Measurements from ENCODE around the gene FER.

FER gene

DNA sequence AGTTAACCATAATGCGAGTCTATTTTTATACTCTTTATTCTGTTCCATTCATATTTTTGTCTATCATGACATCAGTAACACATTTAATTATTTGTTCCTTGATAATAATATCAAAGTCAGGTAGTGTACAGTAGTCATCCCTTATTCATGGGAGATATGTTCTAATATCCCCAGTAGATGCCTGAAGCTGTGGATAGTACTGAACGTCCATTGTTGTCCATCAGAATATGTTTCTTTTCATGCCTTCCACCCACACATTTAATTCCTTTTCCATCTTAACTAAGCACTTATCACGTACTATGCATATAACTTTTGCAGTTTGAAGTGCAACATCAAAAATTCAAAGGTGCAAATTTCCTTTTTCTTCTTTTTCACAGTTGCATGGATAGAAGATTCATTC lies 53.6 kb downstream of the FER start:
- H3F3A ChIP-seq (ENCODE audit: insufficient read depth, low read length): no peaks in the 10 kb centered on the region
- H3K36me3 ChIP-seq (ENCODE audit: insufficient read depth, low read length): no peaks in the 10 kb centered on the region; the same call in 1 of the 2 replicates
- no peak overlapping the region for H2AFZ ChIP-seq (ENCODE audit: low read length)
- H3K27ac ChIP-seq (ENCODE audit: low read depth, low read length, poor library complexity, severe bottlenecking): no peak overlapping the region
- H3K79me2 ChIP-seq (ENCODE audit: insufficient read depth, low read length): no peaks in the 10 kb centered on the region
- TF ChIP-seq EZH2 (IDR thresholded peaks at IDR 0.05; ENCODE audit: borderline replicate concordance, low read length): no peak
- TF ChIP-seq, protein P1, sequence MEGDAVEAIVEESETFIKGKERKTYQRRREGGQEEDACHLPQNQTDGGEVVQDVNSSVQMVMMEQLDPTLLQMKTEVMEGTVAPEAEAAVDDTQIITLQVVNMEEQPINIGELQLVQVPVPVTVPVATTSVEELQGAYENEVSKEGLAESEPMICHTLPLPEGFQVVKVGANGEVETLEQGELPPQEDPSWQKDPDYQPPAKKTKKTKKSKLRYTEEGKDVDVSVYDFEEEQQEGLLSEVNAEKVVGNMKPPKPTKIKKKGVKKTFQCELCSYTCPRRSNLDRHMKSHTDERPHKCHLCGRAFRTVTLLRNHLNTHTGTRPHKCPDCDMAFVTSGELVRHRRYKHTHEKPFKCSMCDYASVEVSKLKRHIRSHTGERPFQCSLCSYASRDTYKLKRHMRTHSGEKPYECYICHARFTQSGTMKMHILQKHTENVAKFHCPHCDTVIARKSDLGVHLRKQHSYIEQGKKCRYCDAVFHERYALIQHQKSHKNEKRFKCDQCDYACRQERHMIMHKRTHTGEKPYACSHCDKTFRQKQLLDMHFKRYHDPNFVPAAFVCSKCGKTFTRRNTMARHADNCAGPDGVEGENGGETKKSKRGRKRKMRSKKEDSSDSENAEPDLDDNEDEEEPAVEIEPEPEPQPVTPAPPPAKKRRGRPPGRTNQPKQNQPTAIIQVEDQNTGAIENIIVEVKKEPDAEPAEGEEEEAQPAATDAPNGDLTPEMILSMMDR (IDR thresholded peaks at IDR 0.05; ENCODE audit: low read length): no peak
- H3K9me2 ChIP-seq (ENCODE audit: low read depth, low read length): no peaks in the 10 kb centered on the region
- H3K4me3 ChIP-seq (ENCODE audit: low read depth, low read length, poor library complexity, severe bottlenecking): no peak overlapping the region
- H3K27me3 ChIP-seq (ENCODE audit: insufficient read depth, low read length): no peaks in the 10 kb centered on the region
- H3K9ac ChIP-seq (ENCODE audit: low read length): no peak overlapping the region
- 0 out of 2 replicates have a peak, but pooled peaks cover 5% of the 10 kb centered on the region for H3K9me3 ChIP-seq (ENCODE audit: low read length)
- H3K4me1 ChIP-seq (ENCODE audit: insufficient read depth, low read length, severe bottlenecking): peaks cover 12% of the 10 kb centered on the region
- H4K20me1 ChIP-seq (ENCODE audit: insufficient read depth, low read length): no peaks in the 10 kb centered on the region
- no peak overlapping the region for H3K4me2 ChIP-seq (ENCODE audit: low read length)

DNA sequence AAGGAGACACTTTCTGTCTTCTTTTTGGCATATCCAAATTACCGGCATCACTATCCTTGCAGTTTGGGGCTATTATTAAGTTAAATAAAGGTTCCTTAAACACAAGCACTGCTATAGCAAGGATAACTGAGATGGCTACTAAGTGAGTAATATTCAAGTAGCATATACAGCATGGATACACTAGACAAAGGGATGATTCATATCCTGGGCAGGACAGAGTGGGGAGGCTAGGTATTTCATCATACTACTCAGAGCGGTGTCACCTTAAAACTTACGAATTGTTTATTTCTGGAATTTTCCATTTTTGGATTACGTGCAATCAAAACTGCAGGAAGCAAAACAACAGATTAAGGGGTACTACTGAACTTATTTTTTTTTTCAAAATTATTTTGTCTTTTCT lies 54.1 kb downstream of the FER start:
- no peaks in the 10 kb centered on the region for H3K9me2 ChIP-seq (ENCODE audit: low read depth, low read length)
- no peak overlapping the region for H3K4me3 ChIP-seq (ENCODE audit: low read depth, low read length, poor library complexity, severe bottlenecking)
- H4K20me1 ChIP-seq (ENCODE audit: insufficient read depth, low read length): no peaks in the 10 kb centered on the region
- H3K9me3 ChIP-seq (ENCODE audit: low read length): 0 out of 2 replicates have a peak, but pooled peaks cover 5% of the 10 kb centered on the region
- TF ChIP-seq, protein P1 (IDR thresholded peaks at IDR 0.05; ENCODE audit: low read length): no peak
- no peak for TF ChIP-seq EZH2 (IDR thresholded peaks at IDR 0.05; ENCODE audit: borderline replicate concordance, low read length)
- no peak overlapping the region for H2AFZ ChIP-seq (ENCODE audit: low read length)
- peaks cover 12% of the 10 kb centered on the region for H3K4me1 ChIP-seq (ENCODE audit: insufficient read depth, low read length, severe bottlenecking)
- no peak overlapping the region for H3K9ac ChIP-seq (ENCODE audit: low read length)
- H3K27ac ChIP-seq (ENCODE audit: low read depth, low read length, poor library complexity, severe bottlenecking): no peak overlapping the region
- H3F3A ChIP-seq (ENCODE audit: insufficient read depth, low read length): no peaks in the 10 kb centered on the region
- H3K4me2 ChIP-seq (ENCODE audit: low read length): no peak overlapping the region
- H3K36me3 ChIP-seq (ENCODE audit: insufficient read depth, low read length): no peaks in the 10 kb centered on the region; the same call in 1 of the 2 replicates
- no peaks in the 10 kb centered on the region for H3K79me2 ChIP-seq (ENCODE audit: insufficient read depth, low read length)
- no peaks in the 10 kb centered on the region for H3K27me3 ChIP-seq (ENCODE audit: insufficient read depth, low read length)

DNA sequence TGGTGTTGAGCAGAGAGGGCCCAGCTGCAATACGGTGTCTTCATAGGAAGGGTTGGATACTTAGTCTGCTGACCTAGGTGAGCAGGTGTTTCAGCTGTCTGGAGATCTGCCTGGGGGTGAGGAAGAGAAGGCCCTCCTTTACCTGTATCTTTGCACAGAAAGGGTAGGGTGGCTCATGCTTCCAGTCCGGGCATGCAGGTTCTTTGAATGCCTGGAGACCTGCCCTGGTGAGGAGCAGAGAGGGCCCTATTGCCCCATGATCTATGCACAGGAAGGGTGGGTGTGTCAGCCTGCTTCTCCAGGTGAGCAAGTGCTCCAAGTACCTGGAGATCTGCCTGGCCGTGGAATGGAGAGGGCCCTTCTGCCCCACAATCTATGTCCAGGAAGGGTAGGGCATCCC lies 63.0 kb downstream of the FER start:
- H2AFZ ChIP-seq (ENCODE audit: low read length): no peak overlapping the region
- H3K9ac ChIP-seq (ENCODE audit: low read length): no peak overlapping the region
- no peaks in the 10 kb centered on the region; the same call in 1 of the 2 replicates for H3K36me3 ChIP-seq (ENCODE audit: insufficient read depth, low read length)
- no peaks in the 10 kb centered on the region for H4K20me1 ChIP-seq (ENCODE audit: insufficient read depth, low read length)
- no peaks in the 10 kb centered on the region for H3K4me1 ChIP-seq (ENCODE audit: insufficient read depth, low read length, severe bottlenecking)
- H3K4me3 ChIP-seq (ENCODE audit: low read depth, low read length, poor library complexity, severe bottlenecking): no peak overlapping the region
- H3K4me2 ChIP-seq (ENCODE audit: low read length): no peak overlapping the region
- H3K9me3 ChIP-seq (ENCODE audit: low read length): peaks cover 3% of the 10 kb centered on the region; the same call in 1 of the 2 replicates
- no peaks in the 10 kb centered on the region for H3F3A ChIP-seq (ENCODE audit: insufficient read depth, low read length)
- no peak overlapping the region for H3K27ac ChIP-seq (ENCODE audit: low read depth, low read length, poor library complexity, severe bottlenecking)
- TF ChIP-seq EZH2 (IDR thresholded peaks at IDR 0.05; ENCODE audit: borderline replicate concordance, low read length): no peak
- TF ChIP-seq, protein P1 (IDR thresholded peaks at IDR 0.05; ENCODE audit: low read length): no peak
- no peaks in the 10 kb centered on the region for H3K27me3 ChIP-seq (ENCODE audit: insufficient read depth, low read length)
- H3K9me2 ChIP-seq (ENCODE audit: low read depth, low read length): no peaks in the 10 kb centered on the region
- no peaks in the 10 kb centered on the region for H3K79me2 ChIP-seq (ENCODE audit: insufficient read depth, low read length)
